Gastrocnemius medialis (tissue), 4 donors: ENCODE measurements around the gene CACNA1B. TPM values are rescaled to one million over a fixed set of nuclear protein-coding genes. Genes with fewer than 3 reads are reported as not detected.
A peak's percentile ranks its signal among the peaks of the same experiment; 100 is the strongest.

Experiments
- ATAC-seq, 2 donors: fragments of 150-250 bp; one replicate each; pipeline ENCODE4 v1.9.1; 2016
- DNase-seq, 2 donors: peaks; one replicate each; pipeline ENCODE4 v3.0.0-alpha.2; 2019
- H3K27ac ChIP-seq, 4 donors: fragments of 200-600 bp; sonication (generic); 1 replicate in 1 of 4; 2 replicates in 3 of 4; pipeline ENCODE4 v1.5.1; 2016 to 2018; ENCODE audit warnings: mild to moderate bottlenecking in 2 of 4, moderate library complexity in 1 of 4
- H3K27me3 ChIP-seq, 3 donors: fragments of 200-600 bp; sonication (generic) in 2 of 3; 1 replicate in 1 of 3; 2 replicates in 2 of 3; pipeline versions ENCODE4 v1.5.1 to v1.6.0; 2016 to 2019; ENCODE audit warnings: mild to moderate bottlenecking in 1 of 3, moderate library complexity in 1 of 3
- H3K36me3 ChIP-seq, 2 donors: fragments of 200-600 bp; sonication (generic) in 1 of 2; one replicate each; pipeline ENCODE4 v1.5.1; 2017 to 2018
- H3K4me1 ChIP-seq, 2 donors: fragments of 200-600 bp; sonication (generic) in 1 of 2; one replicate each; pipeline ENCODE4 v1.5.1; 2016 to 2017; ENCODE audit warnings: mild to moderate bottlenecking in 2 of 2
- H3K4me3 ChIP-seq, 4 donors: fragments of 200-600 bp; sonication (generic) in 3 of 4; 1 replicate in 1 of 4; 2 replicates in 3 of 4; pipeline ENCODE4 v1.5.1; 2016 to 2019; ENCODE audit warnings: mild to moderate bottlenecking in 2 of 4
- H3K9me3 ChIP-seq, 3 donors: fragments of 200-600 bp; sonication (generic) in 2 of 3; 1 replicate in 1 of 3; 2 replicates in 2 of 3; pipeline ENCODE4 v1.5.1; 2016 to 2019
- POLR2A ChIP-seq, 2 donors: fragments of 450-650 bp; IDR thresholded peaks; one replicate each; pipeline ENCODE4 v1.6.1; 2017; ENCODE audit warnings: antibody characterized with exemption in 2 of 2, mild to moderate bottlenecking in 2 of 2, moderate library complexity in 2 of 2
- in situ Hi-C, 4 donors: fragments of 200-750 bp; cut with MboI; loops; one replicate each; pipeline versions ENCODE4 v1.15.0 to v1.8.0; 2017; ENCODE audit warnings: low sequenced_read_pairs in 4 of 4
- intact Hi-C: fragments of 100-400 bp; cut with DNase I; formaldehyde crosslinking; loops from one replicate; pipeline ENCODE4 v1.15.1; 2023; ENCODE audit warnings: low total_unique reads
- total RNA-seq, 4 donors: library from RNA; depleted of rRNA; stranded (reverse); fragments of >200 nt; gene quantifications; one replicate each; pipeline versions ENCODE4 v1.1.0 to v1.2.3, GENCODE V29; 2016
- TF ChIP-seq, protein P1 (sequence below), 5 experiments: fragments of 450-650 bp in 3 of 5; fragments of 200-600 bp in 2 of 5; sonication (generic) in 2 of 5; IDR thresholded peaks in 4 of 5; conservative IDR thresholded peaks in 1 of 5; 1 replicate in 4 of 5; 2 replicates in 1 of 5; pipeline ENCODE4 v1.5.1; 2016 to 2019; ENCODE audit warnings: antibody characterized with exemption in 5 of 5, mild to moderate bottlenecking in 3 of 5, moderate library complexity in 3 of 5

Gene CACNA1B
- total RNA-seq, 4 donors from 2014 or later: 0.07 TPM; not detected in 3

DNA sequence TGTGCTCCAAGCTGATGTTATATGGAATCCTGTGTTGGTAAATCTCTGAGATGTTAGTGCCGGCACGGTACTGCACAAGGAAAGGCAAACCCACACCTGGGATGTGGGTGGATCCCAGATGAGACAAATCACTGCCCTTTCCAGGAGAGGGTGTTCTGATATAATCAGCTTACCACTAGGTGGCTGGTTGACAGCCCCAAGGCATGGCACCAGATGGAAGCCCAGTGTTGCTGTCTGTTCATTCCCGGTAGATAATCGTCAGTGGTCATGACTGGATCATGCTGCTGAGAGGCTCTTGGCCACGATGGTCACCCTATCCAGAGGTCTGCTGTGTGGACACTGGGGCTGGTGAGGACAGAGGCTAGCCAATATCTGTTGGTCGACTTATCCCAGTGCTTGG, 184.0 kb downstream of the CACNA1B start:
- no peak for ATAC-seq
- H3K36me3 ChIP-seq: no peaks in the 10 kb centered on the region
- in situ Hi-C loops: no loop called here
- no peak for TF ChIP-seq POLR2A (IDR thresholded peaks at IDR 0.05)
- TF ChIP-seq, protein P1, sequence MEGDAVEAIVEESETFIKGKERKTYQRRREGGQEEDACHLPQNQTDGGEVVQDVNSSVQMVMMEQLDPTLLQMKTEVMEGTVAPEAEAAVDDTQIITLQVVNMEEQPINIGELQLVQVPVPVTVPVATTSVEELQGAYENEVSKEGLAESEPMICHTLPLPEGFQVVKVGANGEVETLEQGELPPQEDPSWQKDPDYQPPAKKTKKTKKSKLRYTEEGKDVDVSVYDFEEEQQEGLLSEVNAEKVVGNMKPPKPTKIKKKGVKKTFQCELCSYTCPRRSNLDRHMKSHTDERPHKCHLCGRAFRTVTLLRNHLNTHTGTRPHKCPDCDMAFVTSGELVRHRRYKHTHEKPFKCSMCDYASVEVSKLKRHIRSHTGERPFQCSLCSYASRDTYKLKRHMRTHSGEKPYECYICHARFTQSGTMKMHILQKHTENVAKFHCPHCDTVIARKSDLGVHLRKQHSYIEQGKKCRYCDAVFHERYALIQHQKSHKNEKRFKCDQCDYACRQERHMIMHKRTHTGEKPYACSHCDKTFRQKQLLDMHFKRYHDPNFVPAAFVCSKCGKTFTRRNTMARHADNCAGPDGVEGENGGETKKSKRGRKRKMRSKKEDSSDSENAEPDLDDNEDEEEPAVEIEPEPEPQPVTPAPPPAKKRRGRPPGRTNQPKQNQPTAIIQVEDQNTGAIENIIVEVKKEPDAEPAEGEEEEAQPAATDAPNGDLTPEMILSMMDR (IDR thresholded peaks at IDR 0.05 in 4 of 5, conservative IDR thresholded peaks at IDR 0.05 in 1 of 5): no peak
- no peaks in the 10 kb centered on the region for H3K9me3 ChIP-seq
- DNase-seq: peak in 1 of 2 donors; percentile 0
- intact Hi-C loops: no loop called here
- H3K27ac ChIP-seq: no peak overlapping the region
- H3K4me1 ChIP-seq: no peaks in the 10 kb centered on the region
- H3K4me3 ChIP-seq: no peak overlapping the region
- peaks cover 0 to 5% (median 0%) of the 10 kb centered on the region in 3 donors for H3K27me3 ChIP-seq

DNA sequence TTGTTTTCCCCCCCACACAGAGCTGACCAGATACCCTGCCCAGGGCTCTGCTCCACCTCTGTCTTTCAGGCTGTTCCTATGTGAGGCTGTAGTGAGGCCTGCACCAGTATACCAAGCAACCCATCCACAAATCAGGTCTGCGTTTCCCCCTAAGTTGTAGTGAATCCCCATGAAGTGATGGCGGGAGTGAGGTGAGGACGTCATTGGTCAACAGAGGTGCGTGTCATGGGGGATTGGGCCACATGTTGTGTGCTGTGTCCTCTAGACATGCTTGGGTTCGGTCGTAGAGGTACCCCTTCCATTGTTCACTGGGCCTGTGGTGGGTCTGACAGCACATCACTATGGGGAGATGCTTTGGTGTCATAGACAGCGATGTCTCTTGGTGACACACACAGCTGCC, 184.6 kb downstream of the CACNA1B start:
- in situ Hi-C loops (no loop called here), intact Hi-C loops (no loop called here)
- Histone ChIP-seq H3K9me3 (no peaks in the 10 kb centered on the region), H3K36me3 (no peaks in the 10 kb centered on the region), H3K27ac (no peak overlapping the region), H3K4me3 (no peak overlapping the region), H3K4me1 (no peaks in the 10 kb centered on the region), H3K27me3 (peaks cover 0 to 5% (median 0%) of the 10 kb centered on the region in 3 donors)
- DNase-seq (peak in 1 of 2 donors; percentile 1), ATAC-seq (no peak)
- no peak for TF ChIP-seq POLR2A (IDR thresholded peaks at IDR 0.05)
- TF ChIP-seq, protein P1 (IDR thresholded peaks at IDR 0.05 in 4 of 5, conservative IDR thresholded peaks at IDR 0.05 in 1 of 5): no peak

DNA sequence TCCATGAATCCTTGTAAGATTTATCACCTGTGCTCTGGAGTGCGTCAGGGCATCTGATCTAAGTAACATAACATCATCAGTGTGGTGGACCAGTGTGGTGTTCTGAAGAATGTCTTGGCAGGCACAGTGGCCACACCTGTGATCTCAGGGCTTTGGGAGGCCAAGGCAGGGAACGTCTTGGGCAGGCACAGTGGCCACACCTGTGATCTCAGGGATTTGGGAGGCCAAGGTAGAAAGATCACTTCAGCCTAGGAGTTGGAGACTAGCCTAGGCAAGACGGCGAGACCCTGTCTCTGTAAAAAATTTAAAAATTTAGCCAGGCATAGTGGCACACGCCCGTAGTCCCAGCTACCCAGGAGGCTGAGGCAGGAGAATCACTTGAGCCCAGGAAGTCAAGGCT, 185.5 kb downstream of the CACNA1B start:
- ATAC-seq: no peak
- no peak for TF ChIP-seq POLR2A (IDR thresholded peaks at IDR 0.05)
- TF ChIP-seq, protein P1 (IDR thresholded peaks at IDR 0.05 in 4 of 5, conservative IDR thresholded peaks at IDR 0.05 in 1 of 5): no peak
- peaks cover 0 to 5% (median 0%) of the 10 kb centered on the region in 3 donors for H3K27me3 ChIP-seq
- H3K4me3 ChIP-seq: no peak overlapping the region
- H3K4me1 ChIP-seq: no peaks in the 10 kb centered on the region
- H3K27ac ChIP-seq: no peak overlapping the region
- intact Hi-C loops: no loop called here
- H3K9me3 ChIP-seq: no peaks in the 10 kb centered on the region
- H3K36me3 ChIP-seq: no peaks in the 10 kb centered on the region
- in situ Hi-C loops: no loop called here
- no peak for DNase-seq

DNA sequence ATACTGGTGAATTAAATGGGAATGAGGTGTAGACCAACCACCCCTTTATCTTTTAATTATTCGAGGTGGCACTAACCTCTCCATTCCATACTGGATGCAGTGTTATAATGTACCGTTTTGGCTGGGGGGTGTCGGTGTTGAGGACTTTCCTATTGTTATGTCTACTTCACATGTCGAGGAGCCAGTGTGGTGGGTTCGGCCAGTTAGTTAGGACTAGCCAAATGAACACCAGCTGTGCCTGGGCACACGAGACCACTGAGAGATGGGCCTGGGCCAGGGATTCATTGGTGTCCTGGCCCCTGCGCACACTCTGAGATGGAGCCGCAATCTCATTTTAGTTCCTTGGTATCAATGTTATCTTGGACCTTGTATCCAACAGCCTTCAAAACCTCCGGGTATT, 186.2 kb downstream of the CACNA1B start:
- Histone ChIP-seq H3K4me3 (no peak overlapping the region), H3K9me3 (no peaks in the 10 kb centered on the region), H3K27ac (no peak overlapping the region), H3K4me1 (no peaks in the 10 kb centered on the region), H3K36me3 (no peaks in the 10 kb centered on the region), H3K27me3 (peaks cover 0 to 5% (median 0%) of the 10 kb centered on the region in 3 donors)
- in situ Hi-C loops: no loop called here
- ATAC-seq: no peak
- intact Hi-C loops: no loop called here
- TF ChIP-seq POLR2A (IDR thresholded peaks at IDR 0.05): no peak
- TF ChIP-seq, protein P1 (IDR thresholded peaks at IDR 0.05 in 4 of 5, conservative IDR thresholded peaks at IDR 0.05 in 1 of 5): no peak
- no peak for DNase-seq

DNA sequence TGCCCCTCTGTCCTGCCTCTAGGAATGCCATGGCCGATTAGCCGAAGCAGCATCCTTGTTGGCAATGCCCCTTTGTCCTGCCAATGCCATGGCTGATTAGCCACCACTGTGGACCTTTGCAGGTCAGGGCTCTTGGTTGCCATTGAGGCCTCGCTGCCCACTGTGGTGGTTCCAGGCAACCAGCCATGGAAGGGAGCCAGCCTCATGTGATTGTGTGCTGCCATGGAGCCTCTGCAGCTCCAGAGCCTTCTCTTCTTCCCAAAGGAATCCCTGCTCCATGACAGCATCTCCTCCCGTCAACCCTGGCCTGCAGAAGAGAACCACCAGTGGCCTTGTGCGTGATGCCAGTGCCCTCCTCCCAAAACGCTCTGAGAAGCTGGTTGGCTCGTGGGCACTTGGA, 187.0 kb downstream of the CACNA1B start:
- in situ Hi-C loops: no loop called here

More for the DNA sequence above, 187.0 kb downstream of the CACNA1B start:
- TF ChIP-seq POLR2A (IDR thresholded peaks at IDR 0.05): no peak
- TF ChIP-seq, protein P1 (IDR thresholded peaks at IDR 0.05 in 4 of 5, conservative IDR thresholded peaks at IDR 0.05 in 1 of 5): no peak
- H3K36me3 ChIP-seq: no peaks in the 10 kb centered on the region
- no peak overlapping the region for H3K27ac ChIP-seq
- no peaks in the 10 kb centered on the region for H3K9me3 ChIP-seq
- DNase-seq: no peak
- no peak for ATAC-seq
- intact Hi-C loops: no loop called here
- peaks cover 0 to 5% (median 0%) of the 10 kb centered on the region in 3 donors for H3K27me3 ChIP-seq
- no peaks in the 10 kb centered on the region for H3K4me1 ChIP-seq
- H3K4me3 ChIP-seq: no peak overlapping the region
